ENCODE results near the gene CACFD1.

The CACFD1 gene

DNA sequence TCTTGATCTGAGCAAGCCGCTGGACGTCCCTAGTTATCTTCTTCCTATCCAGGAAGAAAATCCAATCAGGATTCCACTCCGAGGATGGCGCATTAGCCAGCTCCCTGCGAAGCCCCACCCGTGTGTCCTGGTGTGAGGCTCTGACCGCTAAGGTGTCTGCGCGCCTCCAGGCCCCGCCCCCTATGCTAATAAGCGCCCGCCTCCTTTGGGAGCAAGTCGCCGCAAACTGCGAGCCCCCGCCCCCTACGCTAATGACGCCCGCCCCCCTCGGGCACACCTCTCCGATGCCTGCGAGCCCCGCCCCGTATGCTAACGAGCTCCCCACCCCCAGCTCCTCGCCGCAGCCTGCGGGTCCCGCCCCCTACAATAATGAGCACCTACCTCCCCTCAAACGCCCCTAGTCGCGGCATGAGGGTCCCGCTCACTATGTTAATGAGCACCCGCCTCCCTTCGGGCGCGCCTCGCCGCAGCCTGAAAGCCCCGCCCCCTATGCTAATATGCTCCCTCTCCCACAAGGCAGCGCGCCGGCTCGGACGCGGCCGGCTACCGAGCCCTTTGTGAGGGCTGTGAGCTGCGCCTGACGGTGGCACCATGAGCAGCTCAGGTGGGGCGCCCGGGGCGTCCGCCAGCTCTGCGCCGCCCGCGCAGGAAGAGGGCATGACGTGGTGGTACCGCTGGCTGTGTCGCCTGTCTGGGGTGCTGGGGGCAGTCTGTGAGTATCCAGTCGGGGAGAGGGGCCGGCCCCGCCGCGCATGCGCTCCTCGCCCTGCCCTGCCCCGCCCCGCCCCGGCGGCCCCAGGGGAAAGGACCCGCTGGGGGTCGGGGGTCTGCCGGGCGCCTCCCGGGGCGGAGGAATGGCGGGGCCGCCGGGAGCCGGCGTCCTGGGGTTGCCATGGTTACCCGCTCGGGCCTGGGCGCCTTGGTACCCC, at the start of gene CACFD1:
CACFD1 (plus strand) TSS at position 503 of the 929 bp plus-strand sequence; CDS start at position 592, 89 bp downstream.
- peak; percentile 93 to 94 for DNase-seq

DNA sequence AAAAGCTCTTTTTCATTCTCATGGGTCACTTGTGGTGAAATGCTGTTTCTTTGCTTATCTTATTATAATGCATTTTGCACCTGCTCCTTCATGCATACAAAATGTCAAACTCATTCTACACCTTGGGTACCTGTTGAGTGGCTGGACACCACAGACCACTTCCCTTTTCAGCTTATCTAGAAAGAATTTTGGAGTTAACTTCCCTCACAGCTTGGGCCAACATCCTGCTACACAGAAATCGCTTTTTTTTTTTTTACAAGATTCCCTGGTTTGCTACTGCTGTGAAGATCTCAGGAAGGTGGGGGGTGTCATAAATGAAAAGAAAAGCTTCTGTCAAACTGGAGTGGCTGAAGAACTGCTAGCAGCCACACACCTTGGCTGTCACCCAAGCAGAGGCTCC, 44.6 kb upstream of the CACFD1 start:
- DNase-seq: no peak

- DNase-seq: peak; percentile 94
Measured at GRCh38 chr9:133417541-133418461, 42.0 kb upstream of the CACFD1 start, which contains the start of gene REXO4. REXO4 (minus strand) TSS chr9:133418010; CDS start chr9:133417844, 166 bp downstream.

DNA sequence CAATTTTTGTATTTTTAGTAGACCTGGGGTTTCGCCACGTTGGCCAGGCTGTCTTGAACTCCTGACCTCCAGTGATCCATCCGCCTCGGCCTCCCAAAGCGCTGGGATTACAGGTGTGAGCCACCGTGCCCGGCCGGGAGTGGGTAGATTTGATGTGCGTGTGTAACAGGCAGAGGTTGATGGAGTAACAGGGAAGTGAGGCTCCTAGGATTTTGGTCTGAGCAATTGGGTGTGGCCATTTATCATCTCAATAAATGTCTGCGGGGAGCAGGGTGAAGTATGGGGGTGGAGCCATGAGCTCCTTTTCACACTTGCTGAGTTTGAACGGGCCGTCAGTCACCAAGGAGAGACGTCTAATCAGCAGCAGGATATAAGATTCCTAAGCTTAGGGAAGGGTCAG, 40.8 kb upstream of the CACFD1 start:
- no peak for DNase-seq

- no peak for DNase-seq
Measured at GRCh38 chr9:133420392-133420827, 39.4 kb upstream of the CACFD1 start.

GRCh38 chr9:133421615-133422542, 37.9 kb upstream of the CACFD1 start, which contains the start of gene ADAMTS13:
ADAMTS13 (plus strand) TSS chr9:133422367; CDS start chr9:133422444, 77 bp downstream.
- peak; percentile 69 to 72 for DNase-seq

DNA sequence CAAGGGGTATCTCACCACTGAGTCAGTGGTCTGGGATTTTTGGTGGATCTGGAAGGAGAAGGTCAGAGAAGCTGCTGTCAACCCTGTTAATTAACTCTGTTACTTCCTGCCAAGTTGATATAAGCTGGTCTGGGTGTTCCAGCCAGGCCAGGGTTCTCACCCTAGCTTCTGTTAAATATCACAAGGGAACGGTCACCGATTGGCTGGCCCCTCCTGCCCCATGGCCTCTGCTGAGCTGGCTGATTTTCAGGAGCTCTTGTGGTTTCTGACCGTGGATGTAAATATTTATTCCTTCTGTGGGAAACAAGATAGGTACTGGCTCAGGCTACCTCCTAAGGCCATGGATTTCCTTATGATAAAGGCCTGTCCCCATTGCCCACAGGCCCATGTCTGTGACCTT, 36.6 kb upstream of the CACFD1 start:
- DNase-seq: no peak

DNA sequence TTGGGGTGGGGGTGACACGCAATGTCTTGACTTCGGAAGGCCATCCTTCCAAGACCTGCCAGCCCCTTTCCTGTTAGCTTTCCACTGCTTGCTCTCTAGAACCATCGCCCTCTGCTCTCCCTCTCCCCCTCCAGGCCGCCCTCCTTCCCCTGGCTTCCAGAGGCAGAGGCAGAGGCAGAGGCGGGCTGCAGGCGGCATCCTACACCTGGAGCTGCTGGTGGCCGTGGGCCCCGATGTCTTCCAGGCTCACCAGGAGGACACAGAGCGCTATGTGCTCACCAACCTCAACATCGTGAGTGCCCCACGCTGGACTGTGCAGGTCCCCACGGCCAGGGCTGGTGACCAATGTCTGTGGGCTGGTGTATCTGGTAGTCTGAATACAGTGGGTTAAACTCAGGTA, 35.6 kb upstream of the CACFD1 start:
- no peak for DNase-seq

- DNase-seq: no peak
Measured at GRCh38 chr9:133425049-133425632, 34.6 kb upstream of the CACFD1 start.

DNA sequence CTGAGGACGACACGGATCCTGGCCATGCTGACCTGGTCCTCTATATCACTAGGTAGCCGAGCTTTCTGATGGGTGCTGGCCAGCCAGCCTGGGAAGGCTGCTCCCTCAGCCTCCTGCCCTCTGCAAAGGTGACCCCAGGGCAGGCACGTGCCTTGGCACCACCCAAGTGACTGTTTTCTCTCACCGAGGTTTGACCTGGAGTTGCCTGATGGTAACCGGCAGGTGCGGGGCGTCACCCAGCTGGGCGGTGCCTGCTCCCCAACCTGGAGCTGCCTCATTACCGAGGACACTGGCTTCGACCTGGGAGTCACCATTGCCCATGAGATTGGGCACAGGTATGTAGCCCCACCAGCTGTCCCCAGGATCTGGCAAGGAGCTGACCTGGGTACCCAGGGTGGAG, 33.8 kb upstream of the CACFD1 start:
- no peak for DNase-seq

- no peak for DNase-seq
Measured at GRCh38 chr9:133427658-133428348, 32.0 kb upstream of the CACFD1 start.

DNA sequence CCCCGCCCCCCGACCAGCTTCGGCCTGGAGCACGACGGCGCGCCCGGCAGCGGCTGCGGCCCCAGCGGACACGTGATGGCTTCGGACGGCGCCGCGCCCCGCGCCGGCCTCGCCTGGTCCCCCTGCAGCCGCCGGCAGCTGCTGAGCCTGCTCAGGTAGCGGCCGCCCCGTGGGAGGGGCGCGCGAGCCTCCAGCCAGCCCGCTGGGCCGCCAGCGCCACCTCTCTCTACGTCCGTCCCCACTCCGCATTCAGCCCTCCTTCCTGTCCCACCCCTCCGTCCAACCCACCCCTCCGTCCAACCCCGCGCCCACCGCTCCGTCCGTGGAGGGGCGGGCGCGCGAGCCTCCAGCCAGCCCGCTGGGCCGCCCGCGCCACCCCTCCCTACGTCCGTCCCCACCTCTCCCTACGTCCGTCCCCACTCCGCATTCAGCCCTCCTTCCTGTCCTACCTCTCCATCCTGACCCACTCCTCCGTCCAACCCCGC, 31.1 kb upstream of the CACFD1 start:
- DNase-seq: no peak

DNA sequence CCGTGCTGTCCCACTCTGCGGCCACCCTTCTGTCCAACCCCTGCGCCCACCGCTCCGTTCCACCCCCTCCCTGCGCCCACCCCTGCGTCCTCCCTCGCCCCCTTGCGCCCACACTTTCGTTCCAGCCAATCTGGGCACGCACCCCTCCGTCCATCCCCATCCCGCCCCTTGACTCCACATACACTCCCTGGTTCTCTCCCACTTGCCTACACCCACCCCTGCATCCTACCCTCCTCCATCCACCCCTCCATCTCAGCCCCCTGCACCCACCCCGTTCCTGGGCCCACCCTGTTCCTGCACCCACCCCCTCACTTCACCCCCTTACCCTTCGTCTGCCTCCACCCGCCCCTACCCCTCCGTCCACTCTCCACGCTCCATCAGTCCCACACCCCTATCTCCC, 30.6 kb upstream of the CACFD1 start:
- no peak for DNase-seq

DNA sequence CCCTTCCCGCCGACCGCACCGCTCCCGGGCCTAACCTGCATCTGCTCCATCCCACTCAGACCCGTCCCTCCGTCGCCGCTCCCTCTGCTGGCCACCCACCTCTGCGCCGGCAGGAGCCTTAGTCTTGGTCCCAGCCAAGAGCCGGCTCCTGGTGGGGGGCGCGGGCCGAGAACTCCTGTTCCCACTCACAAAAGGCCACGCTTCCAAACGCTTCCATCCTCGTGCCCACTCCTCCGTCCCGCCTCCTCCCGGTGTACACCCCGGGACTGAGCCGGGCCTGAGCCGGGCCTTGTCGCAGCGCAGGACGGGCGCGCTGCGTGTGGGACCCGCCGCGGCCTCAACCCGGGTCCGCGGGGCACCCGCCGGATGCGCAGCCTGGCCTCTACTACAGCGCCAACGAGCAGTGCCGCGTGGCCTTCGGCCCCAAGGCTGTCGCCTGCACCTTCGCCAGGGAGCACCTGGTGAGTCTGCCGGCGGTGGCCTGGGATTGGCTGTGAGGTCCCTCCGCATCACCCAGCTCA, 30.1 kb upstream of the CACFD1 start:
- DNase-seq: no peak

DNA sequence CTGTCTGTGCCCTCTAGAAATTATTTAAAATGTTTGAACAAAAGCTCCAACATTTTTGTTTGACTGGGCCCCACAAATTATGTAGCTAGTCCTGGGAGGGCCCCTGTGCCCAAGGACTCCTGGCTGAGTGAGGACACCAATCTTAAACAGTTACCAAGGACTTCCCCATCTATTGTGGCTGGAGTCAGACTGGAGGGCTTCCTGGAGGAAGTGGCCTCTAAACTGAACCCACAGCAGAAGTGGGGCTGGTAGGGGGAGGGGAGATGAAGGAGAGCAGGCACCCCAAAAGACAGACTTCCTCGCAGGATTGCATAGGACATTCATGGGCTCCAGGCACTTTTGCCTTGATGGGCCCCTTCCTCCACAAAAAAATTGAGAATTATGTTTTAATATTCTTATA, 29.5 kb upstream of the CACFD1 start:
- no peak for DNase-seq

- no peak for DNase-seq
Measured at GRCh38 chr9:133433351-133433843, 26.4 kb upstream of the CACFD1 start.

DNA sequence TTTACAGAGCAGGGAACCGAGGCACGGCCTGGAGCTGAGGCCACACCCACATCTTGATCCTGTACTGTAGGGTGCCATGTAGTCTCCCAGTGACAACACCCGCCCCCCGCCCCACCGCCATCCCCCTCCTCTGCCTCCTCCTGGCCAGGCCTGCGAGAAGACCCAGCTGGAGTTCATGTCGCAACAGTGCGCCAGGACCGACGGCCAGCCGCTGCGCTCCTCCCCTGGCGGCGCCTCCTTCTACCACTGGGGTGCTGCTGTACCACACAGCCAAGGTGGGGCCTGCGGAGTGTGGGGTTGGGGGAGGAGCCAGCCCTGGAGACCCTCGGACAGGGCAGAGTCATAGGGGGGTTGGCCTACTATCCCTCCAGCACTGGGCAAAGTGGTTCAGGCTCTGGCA, 23.1 kb upstream of the CACFD1 start:
- DNase-seq: no peak

- DNase-seq: no peak
Measured at GRCh38 chr9:133437753-133438531, 21.8 kb upstream of the CACFD1 start.

GRCh38 chr9:133439337-133439736, 20.4 kb upstream of the CACFD1 start:
- DNase-seq: no peak

- DNase-seq: no peak
Measured at GRCh38 chr9:133440874-133441273, 18.9 kb upstream of the CACFD1 start.
